Stomach smooth muscle (tissue), 2 donors: ENCODE measurements around the gene IGF2.

Source experiments
- H3K27ac ChIP-seq: one replicate; pipeline ENCODE4 v1.7.0; 2013; ENCODE audit warnings: mild to moderate bottlenecking, low read length, inconsistent platforms
- H3K27me3 ChIP-seq, 2 donors: one replicate each; pipeline ENCODE4 v1.7.0; 2013; ENCODE audit warnings: low read length in 2 of 2; ENCODE audit not compliant: insufficient read depth in 2 of 2, control insufficient read depth in 1 of 2
- H3K36me3 ChIP-seq, 2 donors: one replicate each; pipeline ENCODE4 v1.7.0; 2013; ENCODE audit warnings: low read length in 2 of 2; ENCODE audit not compliant: control insufficient read depth in 2 of 2, insufficient read depth in 2 of 2
- H3K4me1 ChIP-seq: one replicate; pipeline ENCODE4 v1.7.0; 2013; ENCODE audit warnings: low read length; ENCODE audit not compliant: control insufficient read depth, insufficient read depth
- H3K4me3 ChIP-seq, 2 donors: one replicate each; pipeline ENCODE4 v1.7.0; 2013; ENCODE audit warnings: low read length in 2 of 2
- H3K9ac ChIP-seq, 2 donors: one replicate each; pipeline ENCODE4 v1.7.0; 2013; ENCODE audit warnings: low read length in 2 of 2, mild to moderate bottlenecking in 1 of 2
- H3K9me3 ChIP-seq, 2 donors: one replicate each; pipeline ENCODE4 v1.7.0; 2013; ENCODE audit warnings: low read length in 2 of 2; ENCODE audit not compliant: control insufficient read depth in 2 of 2
- donor health status: healthy.
- donor health status: Pancreatic carcinoma.

Gene IGF2

DNA sequence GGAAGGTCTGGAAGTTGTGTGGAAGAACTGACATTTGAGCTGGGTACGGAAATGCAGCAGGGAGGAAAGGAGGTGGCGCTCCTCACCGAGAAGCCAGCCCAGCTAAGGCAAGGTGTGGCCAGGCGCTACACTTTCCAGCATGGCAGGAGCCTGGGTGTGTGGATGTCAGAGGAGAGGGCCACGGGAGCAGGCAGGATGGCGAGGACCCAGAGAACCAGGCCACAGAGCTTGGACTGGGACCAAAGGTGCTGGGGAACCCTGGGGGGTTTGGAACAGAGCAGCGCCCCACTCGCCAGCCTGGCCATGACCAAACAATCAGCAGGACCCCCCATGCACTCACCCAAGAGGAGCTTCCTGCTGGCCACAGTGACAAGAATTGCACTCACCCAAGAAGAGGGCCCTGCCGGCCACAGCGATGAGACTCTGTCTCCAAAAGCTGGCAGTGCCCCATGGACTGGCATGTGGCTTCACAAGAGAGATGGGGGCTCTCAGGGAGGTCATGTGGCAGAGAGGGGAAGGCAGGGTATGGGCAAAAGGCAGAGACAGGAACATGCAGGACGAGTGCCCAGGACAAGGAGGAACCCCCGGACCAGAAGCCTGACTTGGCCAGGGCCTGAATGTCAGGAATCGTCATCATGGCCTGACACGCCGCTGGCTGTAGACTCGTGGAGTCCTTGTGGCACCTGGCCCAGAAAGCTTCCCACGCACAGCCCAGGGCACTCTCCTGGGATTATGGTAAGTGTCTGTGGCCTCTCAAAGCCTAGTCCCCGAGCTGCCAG lies 45.4 kb downstream of the IGF2 start:
- peaks cover 31% of the 10 kb centered on the region for H3K4me1 ChIP-seq
- no peaks in the 10 kb centered on the region for H3K36me3 ChIP-seq
- H3K9me3 ChIP-seq, result no peaks in the 10 kb centered on the region
- no peak overlapping the region for H3K27ac ChIP-seq
- no peak overlapping the region for H3K4me3 ChIP-seq
- peaks cover 0 to 2% of the 10 kb centered on the region in 2 donors for H3K27me3 ChIP-seq
- no peak overlapping the region for H3K9ac ChIP-seq

DNA sequence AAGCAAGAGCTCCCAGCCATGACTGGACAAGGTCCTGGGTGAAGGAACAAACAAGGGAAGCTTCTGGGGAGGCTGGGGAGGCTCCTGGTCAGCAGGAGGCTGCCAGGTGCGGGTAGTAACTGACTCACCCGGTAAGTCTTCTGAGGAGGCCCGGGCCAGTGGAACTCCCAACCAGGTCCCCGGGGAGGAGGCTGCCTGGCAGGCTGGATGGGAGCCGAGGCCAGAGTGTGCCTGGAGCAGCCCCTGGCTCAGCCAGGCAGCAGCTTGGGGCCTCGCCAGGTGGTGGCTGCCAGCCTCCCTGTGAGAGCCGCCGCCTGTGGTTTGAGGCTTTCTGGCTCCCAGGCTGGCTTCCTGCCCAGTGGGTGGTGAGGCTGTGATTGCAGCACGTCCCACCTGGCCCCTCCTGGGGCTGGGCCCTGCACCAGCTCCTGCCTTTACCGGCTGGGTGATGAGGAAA lies 46.2 kb downstream of the IGF2 start:
- Histone ChIP-seq H3K36me3 (no peaks in the 10 kb centered on the region), H3K27ac (no peak overlapping the region), H3K27me3 (peaks cover 0 to 2% of the 10 kb centered on the region in 2 donors), H3K9ac (no peak overlapping the region), H3K4me1 (peaks cover 31% of the 10 kb centered on the region), H3K9me3 (no peaks in the 10 kb centered on the region), H3K4me3 (no peak overlapping the region)

DNA sequence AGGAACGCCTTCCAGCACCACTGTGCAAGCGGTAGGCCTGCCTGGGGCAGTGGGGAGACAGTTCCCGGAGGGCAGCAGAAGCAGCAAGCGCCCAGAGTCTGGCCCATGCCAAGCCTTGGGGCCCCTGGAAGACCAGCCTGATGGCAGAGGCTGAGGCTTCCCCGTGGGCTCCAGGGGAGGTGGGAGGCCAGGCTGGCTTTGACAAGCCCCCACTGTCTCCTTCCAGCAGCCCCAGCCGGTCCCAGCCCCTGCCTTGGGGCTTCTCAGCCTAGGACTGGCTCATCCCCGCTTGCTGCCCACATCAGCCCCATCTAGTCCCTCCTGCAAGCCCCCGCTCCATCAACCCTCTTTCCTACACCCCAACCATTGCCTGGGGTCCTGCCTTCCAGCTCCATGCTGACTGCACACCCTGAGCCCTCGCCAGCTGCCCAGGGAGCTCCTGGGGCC lies 46.7 kb downstream of the IGF2 start:
- Histone ChIP-seq H3K27me3 (peaks cover 0 to 2% of the 10 kb centered on the region in 2 donors), H3K4me3 (no peak overlapping the region), H3K27ac (no peak overlapping the region), H3K9ac (no peak overlapping the region), H3K4me1 (peaks cover 26% of the 10 kb centered on the region), H3K9me3 (no peaks in the 10 kb centered on the region), H3K36me3 (no peaks in the 10 kb centered on the region)

DNA sequence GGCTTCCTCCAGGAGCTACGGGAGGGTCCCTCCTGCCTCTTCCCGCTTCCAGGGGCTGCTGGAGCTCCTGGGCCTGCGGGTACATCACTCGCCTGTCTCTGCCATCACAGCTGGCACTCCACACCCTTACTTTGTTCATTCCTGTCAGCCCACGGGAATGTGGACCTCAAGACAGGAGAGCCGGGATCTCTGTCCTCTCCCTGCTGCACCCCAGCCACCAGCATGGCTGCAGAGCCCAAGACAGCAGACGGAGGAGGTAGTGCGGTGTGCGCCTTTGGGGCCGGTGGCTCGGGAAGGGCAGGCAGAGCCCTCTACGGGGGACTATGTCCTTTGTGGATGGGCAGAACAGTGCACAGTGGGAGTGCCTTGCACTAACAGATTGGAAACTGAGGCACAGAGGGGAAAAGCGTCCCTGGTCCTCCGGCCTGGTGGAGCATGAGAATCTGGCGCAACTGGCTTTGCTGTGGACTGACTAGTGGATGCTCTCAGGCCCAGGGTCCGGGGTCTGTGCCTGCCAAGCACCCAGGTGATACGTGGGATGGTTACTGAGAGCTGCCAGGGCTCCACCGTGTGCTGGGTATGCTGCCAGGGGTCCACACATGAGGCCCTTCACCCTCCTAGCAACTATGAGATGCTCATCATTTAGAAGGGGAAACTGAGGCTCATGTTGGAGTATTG lies 47.3 kb downstream of the IGF2 start:
- Histone ChIP-seq H3K4me3 (no peak overlapping the region), H3K4me1 (peaks cover 21% of the 10 kb centered on the region), H3K9ac (no peak overlapping the region), H3K36me3 (no peaks in the 10 kb centered on the region), H3K9me3 (no peaks in the 10 kb centered on the region), H3K27me3 (peaks cover 0 to 2% of the 10 kb centered on the region in 2 donors), H3K27ac (no peak overlapping the region)

DNA sequence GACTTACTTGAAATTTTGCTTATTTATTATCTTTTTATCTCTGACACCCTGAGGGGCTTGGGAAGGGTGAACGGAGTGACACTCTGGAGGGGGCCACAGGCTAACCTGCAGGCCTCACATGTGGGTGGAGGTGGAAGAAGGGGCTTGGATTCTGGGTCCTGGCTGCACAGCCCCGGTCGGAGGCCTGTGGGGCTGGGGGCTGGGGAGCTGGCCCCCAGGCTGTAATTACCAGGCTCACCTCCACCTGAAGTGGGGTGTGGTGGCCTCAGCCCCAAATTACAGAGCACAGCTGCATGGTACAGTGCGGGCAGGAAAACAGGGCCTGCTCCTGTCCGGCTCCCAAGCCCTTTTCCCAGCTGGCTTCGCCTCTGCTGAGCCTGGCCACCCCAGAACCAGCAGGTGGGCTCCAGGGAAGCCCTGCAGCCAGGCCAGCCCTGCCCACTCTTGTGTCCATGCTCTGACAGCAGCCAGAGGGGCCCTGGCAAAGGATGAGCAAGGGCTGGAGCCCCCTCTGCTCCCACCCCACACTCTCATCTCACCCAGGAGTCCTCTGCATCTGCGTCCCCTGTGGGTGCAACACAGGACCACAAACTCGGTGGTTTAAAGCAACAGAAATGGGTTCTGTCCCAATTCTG lies 48.0 kb downstream of the IGF2 start:
- Histone ChIP-seq H3K9me3 (no peaks in the 10 kb centered on the region), H3K4me1 (peaks cover 15% of the 10 kb centered on the region), H3K27me3 (peaks cover 0 to 2% of the 10 kb centered on the region in 2 donors), H3K9ac (no peak overlapping the region), H3K27ac (no peak overlapping the region), H3K36me3 (no peaks in the 10 kb centered on the region), H3K4me3 (no peak overlapping the region)

DNA sequence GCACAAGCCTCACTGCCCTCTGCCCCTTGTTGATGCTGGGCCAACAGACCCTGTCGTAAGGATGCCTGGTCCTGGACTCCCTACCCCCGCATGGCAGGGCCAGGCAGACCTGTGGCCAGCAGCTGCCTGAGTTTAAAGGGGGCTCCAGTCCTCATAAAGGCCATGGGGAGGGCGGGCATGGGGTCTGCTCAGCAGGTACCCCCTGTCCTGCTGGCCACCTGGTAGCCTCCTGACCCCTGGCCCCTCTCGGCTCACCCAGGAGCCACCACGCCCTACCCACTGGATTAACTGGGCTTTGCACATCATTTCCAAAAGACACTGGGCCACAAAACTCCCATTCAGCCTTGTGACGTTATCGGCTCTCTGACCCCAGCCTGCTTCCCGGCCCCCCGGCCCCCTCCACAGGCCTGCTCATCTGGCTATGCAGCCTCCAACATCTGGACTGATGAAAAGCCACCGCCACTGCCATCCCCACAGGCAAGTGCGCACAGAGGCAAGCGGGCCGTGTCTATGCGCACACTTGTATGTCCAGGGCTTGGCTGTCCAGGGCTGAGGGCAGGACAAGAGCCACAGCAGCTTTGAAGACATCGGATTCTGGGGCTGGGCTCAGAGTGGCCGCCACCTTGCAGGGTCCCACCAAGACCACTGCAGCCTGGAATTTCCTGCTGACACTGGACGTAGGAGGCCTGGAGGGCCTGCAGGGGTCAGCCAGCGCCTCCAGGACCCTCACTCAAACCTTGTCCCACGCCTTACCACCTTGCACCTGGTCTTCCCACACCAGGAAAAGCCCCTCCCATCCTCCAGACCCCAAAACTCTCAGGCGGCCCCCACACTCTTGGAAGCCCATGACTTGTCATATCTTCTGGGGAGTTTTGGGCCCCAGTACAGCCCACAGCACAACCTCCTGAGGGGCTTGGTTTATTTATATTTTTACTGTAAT lies 48.7 kb downstream of the IGF2 start:
- Histone ChIP-seq H3K4me3 (no peak overlapping the region), H3K27me3 (peaks cover 0 to 2% of the 10 kb centered on the region in 2 donors), H3K9ac (no peak overlapping the region), H3K9me3 (no peaks in the 10 kb centered on the region), H3K27ac (no peak overlapping the region), H3K4me1 (peaks cover 15% of the 10 kb centered on the region), H3K36me3 (no peaks in the 10 kb centered on the region)

DNA sequence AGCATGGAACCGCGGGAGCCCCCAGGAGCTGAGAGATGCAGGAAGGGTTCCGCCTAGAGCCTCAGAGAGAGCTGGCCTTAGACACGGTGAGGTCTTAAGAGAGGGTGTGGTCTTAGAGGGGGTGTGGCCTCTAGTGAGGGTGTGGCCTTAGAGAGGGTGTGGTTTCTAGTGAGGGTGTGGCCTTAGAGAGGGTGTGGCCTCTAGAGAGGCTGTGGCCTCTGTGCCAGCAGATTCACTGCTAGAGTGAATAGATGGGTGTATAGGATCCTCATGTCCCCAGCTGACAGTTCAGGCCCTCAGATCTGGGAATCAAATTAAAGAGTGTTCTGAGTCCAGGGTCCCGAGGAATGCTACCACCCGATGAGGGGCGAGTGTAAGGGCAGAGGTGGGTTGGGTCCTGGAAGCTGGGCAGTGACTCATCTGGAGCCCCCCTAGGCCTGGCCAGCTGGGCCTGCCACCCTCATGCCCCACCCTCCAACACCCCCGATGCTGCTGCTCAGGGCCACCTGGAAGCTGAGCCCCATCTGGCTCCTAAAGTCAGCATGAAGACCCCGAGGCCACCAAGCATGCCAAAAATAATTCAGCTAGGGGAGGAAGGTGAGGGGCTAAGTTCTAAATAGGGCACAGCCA lies 49.5 kb downstream of the IGF2 start:
- peaks cover 0 to 2% of the 10 kb centered on the region in 2 donors for H3K27me3 ChIP-seq
- no peak overlapping the region for H3K4me3 ChIP-seq
- peaks cover 15% of the 10 kb centered on the region for H3K4me1 ChIP-seq
- H3K36me3 ChIP-seq, result no peaks in the 10 kb centered on the region
- H3K9me3 ChIP-seq, result peaks cover 0 to 1% of the 10 kb centered on the region in 2 donors
- no peak overlapping the region for H3K9ac ChIP-seq
- H3K27ac ChIP-seq, result no peak overlapping the region

DNA sequence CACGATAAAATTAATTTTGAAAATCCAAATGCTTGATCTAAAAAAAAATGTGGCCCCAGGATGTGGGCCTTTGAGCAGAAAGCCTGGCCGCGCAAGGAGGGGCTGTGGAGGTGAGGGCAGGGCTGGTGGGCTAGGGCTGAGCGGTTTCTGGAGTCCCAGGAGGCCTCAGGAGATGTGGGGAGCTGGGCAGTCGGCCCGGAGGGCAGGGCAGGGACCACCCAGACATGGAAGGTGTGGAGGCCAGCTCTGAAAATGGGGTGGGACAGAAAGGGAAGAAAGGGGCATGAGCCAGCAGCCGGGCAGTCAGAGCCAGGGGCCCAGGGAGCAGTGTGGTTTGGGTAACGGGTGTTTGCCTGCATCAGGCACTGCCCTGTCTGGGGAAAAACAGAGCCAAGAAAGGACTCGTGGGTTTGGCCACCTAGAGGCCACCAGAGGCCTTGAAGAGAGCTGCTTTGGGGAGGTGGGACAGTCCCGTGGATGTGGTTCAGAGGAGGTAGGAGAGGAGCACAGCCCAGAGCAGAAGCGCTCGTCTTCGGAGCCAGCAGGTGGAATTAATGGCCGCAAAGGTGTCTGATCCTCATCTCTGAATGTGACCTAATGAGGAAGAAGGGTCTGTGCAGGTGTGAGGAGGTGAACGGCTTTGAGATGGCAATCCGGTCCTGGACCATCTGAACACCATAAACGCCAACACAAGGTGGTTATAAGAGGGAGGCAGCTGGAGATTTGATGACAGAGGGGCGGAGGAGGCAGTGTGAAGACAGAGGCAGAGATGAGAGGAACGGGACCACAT lies 50.2 kb downstream of the IGF2 start:
- Histone ChIP-seq H3K9me3 (peaks cover 0 to 7% of the 10 kb centered on the region in 2 donors), H3K27me3 (peaks cover 0 to 2% of the 10 kb centered on the region in 2 donors), H3K27ac (no peak overlapping the region), H3K4me3 (no peak overlapping the region), H3K9ac (no peak overlapping the region), H3K4me1 (peaks cover 11% of the 10 kb centered on the region), H3K36me3 (no peaks in the 10 kb centered on the region)

DNA sequence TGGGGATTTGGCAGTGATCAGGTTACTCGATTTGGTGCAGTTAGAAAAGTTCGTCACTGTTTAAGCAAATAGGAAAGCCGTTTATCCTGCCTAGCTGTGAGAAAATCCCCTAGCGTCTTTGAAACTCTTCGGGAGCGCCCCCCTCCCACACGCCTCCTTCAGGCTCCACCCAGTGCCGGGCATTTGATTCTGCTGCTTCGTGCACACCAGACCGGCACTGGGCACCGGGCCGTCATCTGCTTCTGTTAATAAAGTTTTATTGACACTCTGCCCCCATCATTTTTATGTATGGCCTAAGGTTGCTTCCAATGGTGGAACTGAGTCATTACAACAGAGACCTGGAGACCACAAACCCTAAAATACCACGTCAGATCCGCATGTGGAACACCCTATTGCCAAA lies 50.9 kb downstream of the IGF2 start:
- no peak overlapping the region for H3K9ac ChIP-seq
- peaks cover 8% of the 10 kb centered on the region for H3K4me1 ChIP-seq
- peaks cover 0 to 13% of the 10 kb centered on the region in 2 donors for H3K9me3 ChIP-seq
- H3K36me3 ChIP-seq, result no peaks in the 10 kb centered on the region
- H3K27ac ChIP-seq, result no peak overlapping the region
- peaks cover 0 to 2% of the 10 kb centered on the region in 2 donors for H3K27me3 ChIP-seq
- H3K4me3 ChIP-seq, result no peak overlapping the region
